ENCODE measurements around the gene TNFRSF18.

Gene TNFRSF18

DNA sequence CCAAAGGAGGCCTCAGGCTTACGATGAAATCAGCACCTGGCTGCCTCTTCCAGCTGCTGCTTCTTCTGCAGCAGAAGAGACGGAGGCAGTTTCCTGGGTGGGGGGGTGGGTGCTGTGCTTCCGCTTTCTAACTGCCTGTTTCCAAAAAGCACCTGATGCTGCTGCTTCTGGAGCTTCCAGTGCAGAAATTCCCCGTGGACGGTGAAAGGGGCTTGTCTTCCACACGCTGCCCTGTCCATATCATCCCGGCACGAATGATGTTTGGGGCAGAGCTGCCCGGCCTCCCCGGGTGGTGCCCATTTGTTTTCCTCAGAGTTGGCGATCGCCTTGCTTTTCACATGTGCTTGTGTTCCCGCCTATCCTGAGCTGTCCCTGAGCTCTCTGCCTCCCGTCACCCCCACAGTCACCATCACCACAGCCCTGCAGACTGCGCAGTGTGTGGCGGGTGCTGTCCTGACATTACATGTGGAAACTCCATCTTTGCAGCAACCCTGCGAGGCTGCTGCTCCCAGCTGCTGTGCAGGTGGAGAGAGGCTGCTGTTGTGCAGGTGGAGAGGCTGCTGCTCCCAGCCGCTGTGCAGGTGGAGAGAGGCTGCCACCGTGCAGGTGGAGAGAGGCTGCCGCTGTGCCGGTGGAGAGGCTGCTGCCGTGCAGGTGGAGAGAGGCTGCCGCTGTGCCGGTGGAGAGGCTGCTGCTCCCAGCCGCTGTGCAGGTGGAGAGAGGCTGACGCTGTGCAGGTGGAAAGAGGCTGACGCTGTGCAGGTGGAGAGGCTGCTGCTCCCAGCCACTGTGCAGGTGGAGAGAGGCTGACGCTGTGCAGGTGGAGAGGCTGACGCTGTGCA is 30.9 kb downstream of the TNFRSF18 start:
- DNase-seq, result no peak

GRCh38 chr1:1173793-1174415 is 32.5 kb downstream of the TNFRSF18 start, which contains the start of gene TTLL10:
TTLL10 (plus strand) TSS chr1:1173880; CDS start chr1:1179216, 5,336 bp downstream.
- DNase-seq, result no peak

GRCh38 chr1:1173061-1173792 is 33.2 kb downstream of the TNFRSF18 start:
- DNase-seq, result no peak

GRCh38 chr1:1171546-1172340 is 34.6 kb downstream of the TNFRSF18 start:
- no peak for DNase-seq

DNA sequence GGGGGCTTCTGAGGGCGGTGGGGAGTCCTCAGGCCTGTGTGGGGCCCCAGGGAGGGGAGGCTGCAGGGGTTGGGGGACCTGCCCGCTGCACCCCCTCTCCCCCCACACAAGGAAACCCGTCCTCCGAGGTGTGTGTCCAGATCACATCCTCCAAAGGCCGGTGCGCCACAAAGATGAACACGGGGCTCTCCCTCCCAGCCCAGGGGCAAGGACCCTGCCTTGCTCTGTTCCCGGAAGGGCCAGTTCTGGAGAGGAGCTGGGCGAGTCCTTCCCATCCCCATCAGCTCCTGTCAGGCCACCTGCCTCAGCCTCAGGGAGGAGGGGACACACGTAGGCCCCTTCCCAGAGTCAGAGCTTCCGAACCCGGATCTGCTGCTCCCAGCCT is 35.2 kb downstream of the TNFRSF18 start:
- no peak for DNase-seq

DNA sequence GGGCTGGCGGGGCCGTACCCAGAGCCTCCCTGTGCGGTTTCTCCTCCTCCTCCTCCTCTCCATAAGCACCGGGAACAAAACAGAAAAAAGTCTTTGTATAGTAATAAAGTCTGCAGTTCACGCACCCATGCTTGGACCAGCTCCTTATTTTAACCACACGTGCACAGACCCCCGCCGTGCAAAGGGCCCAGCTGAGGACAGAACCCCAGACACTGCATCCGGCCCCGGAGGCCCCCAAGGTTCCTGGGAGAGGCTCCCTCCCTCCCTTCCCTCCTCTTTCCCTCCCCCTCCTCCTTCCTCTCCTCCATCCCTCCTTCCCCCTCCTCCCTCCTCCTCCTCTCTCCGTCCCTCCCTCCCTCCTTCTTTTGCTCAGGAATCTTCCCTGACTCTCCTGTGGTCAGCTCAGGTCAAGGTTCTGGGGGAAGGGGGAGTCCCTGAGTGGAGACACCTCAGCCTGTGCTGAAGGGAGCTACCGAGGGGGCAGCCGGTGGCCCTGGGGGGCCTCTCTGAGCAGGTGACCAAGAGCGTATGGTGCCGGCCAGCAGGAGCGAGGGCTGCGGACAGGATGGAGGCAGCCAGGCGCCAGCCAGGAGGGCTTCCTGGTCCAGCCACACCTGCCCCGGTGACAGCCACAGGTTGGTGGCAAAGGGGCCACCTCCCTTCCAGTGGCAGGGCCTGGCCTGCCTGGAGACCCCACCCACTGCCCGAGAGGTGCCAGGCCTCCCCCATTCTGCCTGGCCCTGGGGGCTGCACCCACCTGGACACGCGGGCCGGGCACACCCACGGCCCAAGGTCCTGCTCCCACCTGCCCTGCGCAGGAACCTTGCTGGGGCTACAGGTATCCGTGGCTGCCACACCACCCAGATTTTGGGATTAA is 35.9 kb downstream of the TNFRSF18 start:
- no peak for DNase-seq

- no peak for DNase-seq
Observed at GRCh38 chr1:1169429-1170214, 36.8 kb downstream of the TNFRSF18 start.

DNA sequence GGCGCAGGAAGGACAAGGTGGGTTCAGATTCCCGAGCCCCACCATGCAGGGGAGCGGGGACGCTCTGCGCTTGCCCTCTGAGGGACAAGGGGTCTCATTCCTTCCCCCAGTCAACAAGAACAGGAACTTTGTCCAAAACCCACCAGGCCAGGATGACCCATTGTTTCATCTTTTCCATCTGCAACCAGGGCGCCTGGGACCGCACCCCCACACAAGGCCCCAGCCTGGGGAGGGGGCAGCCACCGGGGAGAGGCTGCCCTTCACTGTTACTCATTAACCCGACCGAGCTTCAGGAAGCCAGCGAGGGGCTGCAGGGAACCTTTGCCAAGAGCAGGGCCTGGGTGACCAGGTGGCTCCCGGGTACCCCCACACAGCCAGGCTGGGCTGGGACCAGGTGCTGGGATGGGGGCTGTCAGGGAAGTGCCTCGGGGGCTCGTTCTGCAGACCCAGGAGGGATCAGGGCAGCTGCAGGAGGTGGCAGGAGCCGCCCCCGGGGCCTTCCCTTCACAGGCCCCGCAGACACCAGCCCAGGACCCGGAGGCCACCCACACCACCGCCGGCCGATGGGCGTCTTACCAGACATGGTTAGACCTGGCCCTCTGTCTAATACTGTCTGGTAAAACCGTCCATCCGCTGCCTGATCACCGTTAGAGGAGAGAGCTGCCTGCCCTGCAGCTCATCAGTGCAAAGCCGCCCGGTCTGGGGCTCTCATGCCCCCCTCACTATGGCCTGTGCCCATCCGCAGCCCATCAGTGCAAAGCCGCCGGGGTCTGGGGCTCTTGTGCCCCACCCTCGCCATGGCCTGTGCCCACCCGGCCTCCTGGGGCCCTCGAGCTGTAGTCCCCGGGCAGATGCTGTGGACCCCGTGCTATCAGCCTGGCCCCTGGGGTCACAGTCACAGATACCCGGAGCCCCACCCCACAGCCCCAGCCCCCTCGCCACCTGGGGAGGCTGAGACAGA is 37.7 kb downstream of the TNFRSF18 start:
- DNase-seq, result no peak

GRCh38 chr1:1167841-1168450 is 38.4 kb downstream of the TNFRSF18 start:
- no peak for DNase-seq

DNA sequence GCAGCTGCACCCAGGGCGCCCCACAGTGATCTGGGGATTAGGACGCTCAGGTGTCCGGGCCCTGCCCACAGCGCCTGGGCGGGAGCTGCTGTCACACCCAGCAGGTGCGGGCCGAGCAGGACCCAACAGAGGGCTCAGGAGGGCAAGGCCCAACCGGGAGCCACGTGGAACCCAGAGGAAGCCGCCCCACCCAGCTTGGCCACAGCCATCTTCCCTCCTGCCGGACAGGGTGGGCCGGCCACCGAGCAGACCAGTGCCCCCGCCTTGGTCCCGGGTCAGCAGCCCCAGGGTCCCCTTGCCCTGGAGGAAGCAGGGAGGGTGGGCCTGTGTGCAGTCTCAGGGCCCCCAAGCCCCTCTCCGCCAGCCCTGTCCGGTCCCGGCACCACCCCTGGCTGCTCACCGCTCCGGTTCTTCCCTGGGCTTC is 39.0 kb downstream of the TNFRSF18 start:
- no peak for DNase-seq

DNA sequence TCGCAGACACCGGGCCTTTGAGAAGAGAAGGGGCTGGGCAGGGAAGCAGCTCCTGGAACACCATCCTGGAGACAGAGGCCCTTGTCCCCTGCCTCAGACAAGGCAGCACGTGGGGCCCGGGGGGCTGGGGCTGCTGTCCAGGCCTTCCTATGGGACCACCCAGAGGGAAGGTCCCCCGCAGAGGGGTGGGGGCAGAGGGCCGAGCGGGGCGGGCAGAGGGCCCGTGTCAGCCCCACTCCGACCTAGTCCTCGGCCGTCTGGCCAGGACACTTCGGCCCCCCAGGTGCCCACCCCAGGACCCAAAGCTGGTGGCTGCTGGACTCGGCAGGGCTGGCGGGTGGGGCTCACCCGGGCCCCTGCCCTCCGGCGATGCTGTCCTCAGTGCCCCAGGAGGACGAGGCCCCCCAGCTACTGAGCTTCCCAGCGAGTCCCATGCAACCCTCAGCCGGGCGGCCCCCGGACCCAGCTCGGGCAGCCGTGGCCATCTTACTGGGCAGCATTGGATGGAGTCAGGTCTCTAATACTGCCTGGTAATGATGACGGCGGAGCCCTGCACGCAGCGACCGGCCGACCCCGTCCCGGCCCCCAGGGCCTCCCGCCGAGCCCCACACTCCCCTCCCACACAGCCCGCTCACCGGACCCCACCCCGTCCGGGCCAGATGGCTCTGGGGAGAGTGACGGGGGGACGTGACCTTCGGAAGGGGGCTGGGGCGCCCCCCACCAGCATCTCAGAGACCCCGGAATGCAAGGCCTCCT is 39.6 kb downstream of the TNFRSF18 start:
- DNase-seq, result no peak

GRCh38 chr1:1165900-1166421 is 40.4 kb downstream of the TNFRSF18 start:
- DNase-seq, result no peak

DNA sequence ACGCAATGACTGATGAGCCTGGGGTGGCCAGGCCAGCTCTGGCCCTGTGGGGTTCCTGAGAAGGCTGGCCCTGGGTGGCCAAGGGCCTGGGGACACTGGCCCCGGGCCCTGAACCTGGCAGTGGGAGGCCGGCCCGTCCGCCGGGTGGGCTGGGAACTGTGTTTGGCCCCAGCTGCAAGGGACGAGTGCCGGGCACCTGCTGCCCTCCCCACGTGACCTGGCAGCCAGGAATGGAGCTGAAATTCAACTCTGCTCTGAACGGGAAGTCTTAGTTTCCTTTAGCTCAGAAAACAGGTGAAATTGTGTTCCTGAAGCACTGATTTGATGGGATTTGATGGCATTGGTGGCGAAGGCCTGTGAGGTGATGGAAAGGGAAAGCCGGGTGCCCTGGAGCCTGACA is 40.9 kb downstream of the TNFRSF18 start:
- no peak for DNase-seq

GRCh38 chr1:1164701-1165451 is 41.5 kb downstream of the TNFRSF18 start:
- DNase-seq, result no peak

- DNase-seq, result no peak
Observed at GRCh38 chr1:1164361-1164700, 42.1 kb downstream of the TNFRSF18 start.

- DNase-seq, result no peak
Observed at GRCh38 chr1:1163538-1164070, 42.8 kb downstream of the TNFRSF18 start.

Data from cortex of kidney (tissue), 1 donor.